GM21529 (cell line): ENCODE measurements around the gene TRIM17.

Source experiments
- ATAC-seq: cut with Tn5 transposase; IDR thresholded peaks from one replicate; pipeline ENCODE4 v1.9.1; 2021; ENCODE audit not compliant: unreplicated experiment

Gene TRIM17

DNA sequence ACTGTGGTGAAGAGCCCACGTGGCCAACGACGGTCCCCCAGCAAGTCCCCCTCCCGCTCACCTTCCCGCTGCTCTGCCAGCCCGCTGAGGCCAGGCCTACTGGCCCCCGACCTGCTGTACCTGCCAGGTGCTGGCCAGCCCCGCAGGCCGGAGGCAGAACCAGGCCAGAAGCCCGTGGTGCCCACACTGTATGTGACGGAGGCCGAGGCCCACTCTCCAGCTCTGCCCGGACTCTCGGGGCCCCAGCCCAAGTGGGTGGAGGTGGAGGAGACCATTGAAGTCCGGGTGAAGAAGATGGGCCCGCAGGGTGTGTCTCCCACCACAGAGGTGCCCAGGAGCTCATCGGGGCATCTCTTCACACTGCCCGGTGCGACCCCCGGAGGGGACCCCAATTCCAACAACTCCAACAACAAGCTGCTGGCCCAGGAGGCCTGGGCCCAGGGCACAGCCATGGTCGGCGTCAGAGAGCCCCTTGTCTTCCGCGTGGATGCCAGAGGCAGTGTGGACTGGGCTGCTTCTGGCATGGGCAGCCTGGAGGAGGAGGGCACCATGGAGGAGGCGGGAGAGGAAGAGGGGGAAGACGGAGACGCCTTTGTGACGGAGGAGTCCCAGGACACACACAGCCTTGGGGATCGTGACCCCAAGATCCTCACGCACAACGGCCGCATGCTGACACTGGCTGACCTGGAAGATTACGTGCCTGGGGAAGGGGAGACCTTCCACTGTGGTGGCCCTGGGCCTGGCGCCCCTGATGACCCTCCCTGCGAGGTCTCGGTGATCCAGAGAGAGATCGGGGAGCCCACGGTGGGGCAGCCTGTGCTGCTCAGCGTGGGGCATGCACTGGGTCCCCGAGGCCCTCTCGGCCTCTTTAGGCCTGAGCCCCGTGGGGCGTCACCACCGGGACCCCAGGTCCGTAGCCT, 56.8 kb downstream of the TRIM17 start:
- no peak for ATAC-seq

DNA sequence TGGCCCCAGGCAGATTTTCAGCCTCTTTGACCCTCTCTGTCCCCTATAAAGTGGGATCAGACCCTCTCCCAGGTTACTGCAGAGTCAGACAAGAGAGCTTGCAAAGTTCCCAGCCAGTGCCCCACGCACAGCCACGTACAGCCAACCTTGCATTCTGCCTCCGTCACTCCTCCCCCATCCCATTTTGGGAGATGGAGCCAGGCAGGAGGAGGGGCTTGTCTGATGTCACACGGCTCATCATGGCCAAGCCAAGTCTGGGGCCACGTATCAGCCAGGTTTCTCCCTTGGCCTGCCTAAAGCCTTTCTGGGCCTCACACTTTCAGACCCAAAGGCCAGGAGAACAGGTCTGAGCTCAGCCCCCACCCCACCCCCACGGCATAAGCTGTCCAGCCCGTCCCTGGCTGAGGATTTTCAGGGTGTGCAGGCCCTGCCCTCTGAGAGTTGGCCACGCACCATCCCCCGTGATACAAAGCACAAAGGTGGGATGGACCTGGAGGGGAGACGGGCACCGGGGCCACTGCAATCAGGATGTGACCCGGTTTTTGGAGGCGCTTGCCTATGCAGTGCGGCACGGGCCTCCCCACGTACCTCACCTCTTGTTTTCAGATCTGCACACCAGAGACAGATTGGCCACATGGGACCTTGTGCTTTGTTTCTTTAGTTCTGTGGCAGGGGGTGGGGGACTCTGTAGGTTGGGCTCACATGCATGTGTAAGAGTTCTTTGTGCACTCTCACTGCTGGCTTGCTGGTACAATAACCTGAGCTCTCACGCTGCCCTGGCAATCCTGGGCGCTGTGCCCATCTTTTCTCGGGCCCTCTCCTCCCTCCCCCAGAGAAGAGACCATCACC, 57.7 kb downstream of the TRIM17 start:
- no peak for ATAC-seq

GRCh38 chr1:228358039-228358763, 58.5 kb downstream of the TRIM17 start:
- ATAC-seq = no peak
